Fibroblast of villous mesenchyme (primary cell): ENCODE results near the gene RDX. TPM values are rescaled to one million over a fixed set of nuclear protein-coding genes. Genes with fewer than 3 reads are reported as not detected.

Experiments used
- DNase-seq: peaks from one replicate; pipeline ENCODE4 v3.0.0-alpha.2; 2010; ENCODE audit warnings: low read depth
- H3K4me3 ChIP-seq: 2 replicates; pipeline ENCODE4 v1.5.1; 2011; ENCODE audit warnings: low read depth, mild to moderate bottlenecking, low read length
- CTCF ChIP-seq: IDR thresholded peaks from 2 replicates; pipeline ENCODE4 v1.5.1; 2012; ENCODE audit warnings: low read depth, mild to moderate bottlenecking, low read length; ENCODE audit not compliant: insufficient read depth
- total RNA-seq: library from RNA; depleted of rRNA; stranded (reverse); fragments of >200 nt; gene quantifications from 2 replicates; pipeline ENCODE4 v1.2.3, GENCODE V29; 2012

The RDX gene
- total RNA-seq, 1 donor = 84.2 TPM

- no peak for TF ChIP-seq CTCF
- H3K4me3 ChIP-seq = no peak overlapping the region
- no peak for DNase-seq
These were observed 164.9 kb downstream of the RDX start for GRCh38 chr11:110131386-110132123.

DNA sequence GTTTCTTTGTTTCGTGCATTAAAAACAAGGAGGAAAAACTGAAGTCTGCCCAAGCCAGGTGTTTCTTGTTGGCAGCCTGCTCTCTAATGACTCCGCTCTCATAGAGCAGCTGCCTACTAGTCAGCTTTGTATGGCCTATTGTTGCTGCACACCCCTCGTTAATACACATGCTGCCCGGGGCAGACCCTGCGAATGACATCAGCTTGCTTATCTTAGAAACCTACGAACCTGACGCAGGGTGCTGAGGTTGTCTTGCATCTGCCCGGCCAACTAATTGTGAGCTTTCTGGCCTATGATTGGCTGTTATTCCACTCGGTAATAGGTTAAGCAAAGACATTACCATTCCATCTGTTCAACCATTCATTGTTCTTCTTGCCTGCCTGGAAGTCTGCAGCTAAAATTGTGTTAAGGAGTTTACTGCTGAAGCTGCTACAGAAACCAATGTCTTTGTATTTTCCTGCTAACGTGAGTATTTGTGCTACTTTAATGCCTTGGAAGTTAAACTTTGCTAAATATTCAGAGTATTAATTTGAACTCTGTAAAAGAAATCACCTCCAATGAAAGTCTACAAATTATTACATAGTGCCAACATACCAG lies 165.7 kb downstream of the RDX start:
- TF ChIP-seq CTCF = no peak
- no peak for DNase-seq
- H3K4me3 ChIP-seq = no peak overlapping the region

- no peak for TF ChIP-seq CTCF
- no peak overlapping the region for H3K4me3 ChIP-seq
- DNase-seq = peak; percentile 48
These were observed 168.3 kb downstream of the RDX start for GRCh38 chr11:110128161-110128560.

DNA sequence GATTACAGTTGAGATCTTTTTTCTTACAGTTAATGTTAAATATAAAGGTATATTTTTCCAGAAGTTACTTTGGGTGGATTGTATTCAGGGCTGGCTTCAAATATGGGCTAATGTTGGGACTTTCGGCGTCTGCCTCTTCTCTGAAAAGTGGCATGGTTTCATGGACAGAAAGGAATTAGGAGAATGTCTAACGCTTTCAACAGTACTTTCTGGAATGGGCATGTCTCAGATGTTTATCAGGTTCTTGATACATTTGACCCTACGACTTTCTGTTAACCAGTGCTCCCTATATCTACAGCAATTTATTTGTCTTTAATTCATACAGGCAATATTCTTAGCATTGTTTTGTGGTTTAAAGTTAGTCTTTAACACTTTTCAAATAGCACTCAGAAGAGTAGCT lies 169.5 kb downstream of the RDX start:
- H3K4me3 ChIP-seq = no peak overlapping the region
- TF ChIP-seq CTCF = no peak
- DNase-seq = no peak

DNA sequence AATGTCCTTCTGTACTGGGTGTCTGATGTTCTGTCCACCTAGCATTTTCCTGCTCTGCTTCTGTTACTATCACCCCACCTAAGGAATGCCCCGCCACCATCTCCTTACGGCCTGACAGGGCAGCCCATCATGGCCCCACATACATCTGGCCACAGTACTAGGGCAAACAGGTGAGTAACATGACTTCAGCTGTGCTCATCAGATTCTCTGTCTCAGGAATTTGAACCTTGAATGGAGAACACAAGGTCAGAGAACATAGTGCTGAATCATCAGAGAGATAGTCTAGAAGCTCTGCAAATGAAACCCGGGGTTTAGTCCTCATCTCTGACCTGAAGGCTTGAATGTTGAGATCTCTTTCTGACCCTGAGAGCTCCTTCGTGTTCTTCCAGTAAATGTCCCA lies 170.8 kb downstream of the RDX start:
- peak; percentile 47 for DNase-seq
- no peak overlapping the region for H3K4me3 ChIP-seq
- no peak for TF ChIP-seq CTCF

Other genes starting within 250 kb of the RDX start
- 7.4 and 15.5 TPM in 2 replicates for gene ZC3H12C, start 203.2 kb downstream of the RDX start, total RNA-seq
- gene FDX1, start 133.3 kb upstream of the RDX start, total RNA-seq = 7.1 and 8.2 TPM in 2 replicates